ENCODE measurements around the gene WNK2.
"Not testable (repeated sequence)": the region's sequence is repeated elsewhere in the genome, so short reads cannot be mapped to it uniquely, and the experiment has no call there.

Gene WNK2

DNA sequence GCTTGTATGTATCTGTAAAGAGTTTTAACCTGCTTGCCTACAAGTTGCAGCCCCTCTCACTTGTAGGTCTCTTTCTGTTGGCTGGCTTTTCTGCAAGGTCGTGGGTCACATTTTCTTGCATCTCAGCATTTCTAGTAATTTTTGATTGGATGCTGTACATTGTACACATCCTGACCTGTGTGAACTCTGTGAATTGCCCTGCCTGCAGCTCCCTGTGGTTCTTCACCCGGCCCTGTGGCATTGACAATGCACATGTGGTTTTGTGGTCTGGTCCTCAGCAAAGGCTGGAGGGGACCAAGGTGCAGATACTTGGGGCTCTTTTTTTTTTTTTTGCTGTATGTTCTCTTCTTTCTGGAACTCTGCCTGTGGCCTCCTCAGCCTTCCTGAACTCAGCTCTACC is 53.6 kb downstream of the WNK2 start:
- no peak for DNase-seq

DNA sequence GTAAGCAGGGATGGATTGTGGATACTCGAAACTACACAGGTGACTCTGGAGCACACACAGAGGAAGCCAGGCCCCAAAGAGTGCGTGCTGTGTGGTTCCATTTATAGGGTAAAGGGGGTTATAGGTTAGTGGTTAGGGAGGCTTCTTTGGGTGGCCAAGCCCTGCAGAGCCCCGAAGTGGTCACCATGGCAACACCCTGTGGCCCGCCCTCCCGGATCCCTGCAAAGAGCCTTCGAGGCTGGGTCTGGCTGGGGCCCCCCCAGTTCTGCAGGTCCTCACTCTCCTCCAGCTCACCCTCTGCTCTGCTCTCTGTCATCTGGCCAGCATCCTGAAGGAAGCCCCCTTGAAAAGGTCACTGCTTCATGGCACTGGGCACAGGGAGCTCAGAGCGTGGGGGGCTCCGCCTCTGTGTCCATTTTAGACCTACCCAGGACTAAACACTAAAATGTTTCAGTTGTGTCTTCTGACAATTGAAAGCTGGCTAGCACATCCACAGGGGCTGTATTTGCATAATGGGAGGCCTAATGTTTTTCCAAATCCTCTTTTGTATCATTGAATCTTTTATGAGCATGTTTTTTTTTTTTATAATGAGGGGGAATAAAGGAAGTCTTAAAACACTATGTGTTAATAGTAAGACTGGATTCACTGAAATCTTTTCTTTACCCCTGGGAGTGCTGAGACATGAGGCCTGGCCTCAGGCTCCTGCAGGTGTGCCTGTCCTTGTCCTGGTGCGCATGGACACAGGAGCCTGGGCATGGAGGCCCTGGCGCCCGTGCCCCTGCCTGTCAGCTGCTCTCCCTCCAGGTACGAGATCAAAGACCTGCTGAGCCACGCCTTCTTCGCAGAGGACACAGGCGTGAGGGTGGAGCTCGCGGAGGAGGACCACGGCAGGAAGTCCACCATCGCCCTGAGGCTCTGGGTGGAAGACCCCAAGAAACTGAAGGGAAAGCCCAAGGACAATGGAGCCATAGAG is 55.3 kb downstream of the WNK2 start:
- no peak for DNase-seq

DNA sequence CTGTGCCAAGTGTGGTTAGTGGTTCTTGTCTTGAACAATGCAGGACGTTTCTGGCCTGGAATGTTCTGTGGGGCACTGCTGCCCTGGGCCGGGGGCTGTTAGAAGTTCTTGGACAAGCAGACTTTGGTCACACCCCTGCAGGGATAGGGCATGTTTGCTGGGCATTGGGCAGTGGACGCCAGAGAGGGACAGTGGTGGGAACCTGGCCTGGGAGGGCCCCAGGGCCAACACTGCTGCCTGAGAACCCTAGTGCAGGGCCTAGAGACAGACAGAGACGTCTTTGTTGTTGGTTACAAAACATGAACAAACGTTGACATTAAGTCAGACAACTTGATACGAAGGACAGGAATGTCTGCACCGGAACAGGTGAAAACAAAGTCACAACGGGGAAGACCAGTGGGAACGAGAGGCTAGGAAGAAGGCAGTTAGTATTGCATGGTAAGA is 57.0 kb downstream of the WNK2 start:
- no peak for DNase-seq

DNA sequence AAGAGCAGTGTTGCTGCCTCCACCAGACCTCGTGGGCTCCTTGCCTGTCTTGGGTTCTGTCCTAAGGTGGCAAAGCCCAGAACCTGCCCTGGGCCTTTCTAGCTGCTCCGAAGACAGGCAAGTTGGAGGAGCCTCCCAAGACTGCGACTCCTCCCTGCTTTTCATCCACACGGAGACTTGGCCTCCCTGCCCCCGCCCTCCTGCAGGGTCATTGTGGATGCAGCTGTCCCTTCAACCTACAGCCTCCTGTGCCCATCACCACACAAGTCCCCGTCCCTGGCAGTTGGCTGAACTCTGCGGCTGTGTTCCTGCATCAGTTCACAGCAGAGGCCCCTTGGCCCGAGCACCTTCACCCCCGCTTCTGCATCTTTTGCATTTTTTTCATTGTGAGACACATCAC is 59.2 kb downstream of the WNK2 start:
- no peak for DNase-seq

DNA sequence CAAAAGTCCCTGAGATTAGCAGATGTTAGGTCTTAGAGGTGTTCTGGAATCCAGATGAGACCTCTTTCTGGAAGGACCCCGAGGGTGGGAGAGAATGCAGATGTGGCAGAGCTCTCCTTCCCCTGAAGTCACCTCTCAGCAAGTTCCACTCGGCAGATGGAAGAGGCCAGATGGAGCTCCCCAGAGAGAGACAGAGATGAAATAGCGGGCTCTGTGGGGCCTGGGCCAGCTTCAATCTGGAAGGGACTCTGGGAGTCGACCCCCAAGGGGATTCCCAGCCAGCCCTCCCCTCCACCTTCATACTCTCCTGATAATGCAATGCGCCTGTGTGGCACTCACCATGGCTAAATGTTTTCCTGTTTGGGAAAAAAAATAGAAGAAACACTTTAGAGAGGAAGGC is 60.2 kb downstream of the WNK2 start:
- DNase-seq = no peak

DNA sequence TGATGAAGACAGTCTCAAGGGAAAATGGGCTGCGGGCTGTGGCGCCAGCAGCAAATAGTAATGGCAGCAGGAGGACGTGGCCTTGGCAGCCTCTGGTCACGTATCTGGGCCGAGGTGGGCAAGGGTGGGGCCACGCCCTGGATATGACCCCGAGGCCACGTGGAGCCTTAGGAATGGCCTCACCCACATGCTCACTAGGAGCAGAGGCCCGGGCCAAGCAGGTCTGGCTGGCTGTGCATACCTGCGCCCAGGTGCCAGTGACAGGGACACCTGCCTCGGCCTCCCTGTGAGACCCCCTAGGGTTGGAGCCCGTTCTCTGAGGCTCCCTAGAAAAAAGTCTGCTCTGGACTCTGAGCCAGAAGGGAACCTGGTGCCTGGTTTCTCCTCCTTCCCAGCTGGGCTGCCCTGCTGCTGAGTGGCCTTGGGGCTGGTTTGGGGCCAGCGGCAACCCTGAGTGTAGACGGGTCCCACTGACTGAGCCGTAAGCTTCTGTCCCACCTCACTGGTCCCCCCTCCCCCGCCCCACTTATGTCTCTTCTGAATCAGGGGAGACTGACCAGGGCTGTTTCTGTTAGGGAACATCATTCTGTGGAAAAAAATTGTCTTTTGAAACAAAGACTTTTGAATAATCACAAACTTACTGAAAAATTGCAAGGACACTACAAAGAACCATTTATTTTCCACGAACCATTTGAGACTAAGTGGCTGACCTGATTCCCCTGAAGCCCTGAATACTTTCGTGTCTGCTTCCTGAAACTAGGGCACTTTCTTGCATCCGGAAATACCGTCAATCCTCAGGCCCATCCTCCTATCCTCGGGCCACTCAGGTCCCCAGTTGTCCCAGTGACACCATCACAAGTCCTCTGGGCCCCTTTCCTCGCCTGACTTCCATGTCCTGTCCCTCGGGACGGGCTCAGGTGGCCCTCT is 60.8 kb downstream of the WNK2 start:
- no peak for DNase-seq

DNA sequence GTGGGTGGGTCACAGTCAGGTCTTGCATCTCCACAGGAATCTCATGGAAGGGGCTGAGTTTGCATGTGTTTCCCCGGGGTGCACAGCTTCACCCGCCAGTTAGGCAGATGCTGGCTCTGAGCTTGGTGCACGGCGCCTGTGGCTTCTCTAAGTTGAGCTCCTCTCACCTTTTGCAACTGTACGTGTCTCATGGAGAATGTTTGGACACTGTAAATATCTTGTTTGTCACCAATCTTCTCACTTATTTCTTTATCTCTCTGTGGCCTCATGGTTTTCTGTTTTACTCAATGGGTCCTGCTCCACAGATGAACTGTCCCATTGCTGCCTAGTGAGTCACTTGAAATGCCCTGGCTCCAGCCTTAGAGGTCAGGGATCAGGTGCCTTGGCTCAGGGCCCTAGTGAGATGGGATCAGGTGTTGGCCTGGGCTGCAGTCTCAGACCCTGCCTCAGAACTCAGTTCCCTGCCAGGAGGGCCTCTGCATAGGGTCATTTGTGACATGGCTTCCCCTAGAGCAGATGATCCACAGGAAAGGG is 61.6 kb downstream of the WNK2 start:
- no peak for DNase-seq

DNA sequence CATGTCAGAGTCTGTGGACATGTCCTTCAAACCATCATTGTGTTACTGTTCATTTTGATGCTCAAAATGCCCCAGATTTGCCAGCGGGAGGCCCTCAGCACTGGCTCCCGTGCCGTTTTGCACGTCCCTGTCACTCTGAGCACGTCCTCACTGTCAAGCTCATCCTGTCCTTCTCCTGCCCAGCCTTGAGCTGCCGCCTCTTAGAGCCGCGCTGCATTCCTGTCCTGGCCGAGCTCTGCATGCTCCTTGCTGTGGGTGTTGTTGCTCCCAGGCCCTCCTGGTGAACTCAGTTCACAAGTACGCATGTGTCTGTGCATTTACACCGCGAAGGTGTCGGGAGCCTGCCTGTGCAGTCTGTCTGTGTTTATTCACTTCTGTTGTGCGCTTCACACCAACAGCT is 62.2 kb downstream of the WNK2 start:
- no peak for DNase-seq

DNA sequence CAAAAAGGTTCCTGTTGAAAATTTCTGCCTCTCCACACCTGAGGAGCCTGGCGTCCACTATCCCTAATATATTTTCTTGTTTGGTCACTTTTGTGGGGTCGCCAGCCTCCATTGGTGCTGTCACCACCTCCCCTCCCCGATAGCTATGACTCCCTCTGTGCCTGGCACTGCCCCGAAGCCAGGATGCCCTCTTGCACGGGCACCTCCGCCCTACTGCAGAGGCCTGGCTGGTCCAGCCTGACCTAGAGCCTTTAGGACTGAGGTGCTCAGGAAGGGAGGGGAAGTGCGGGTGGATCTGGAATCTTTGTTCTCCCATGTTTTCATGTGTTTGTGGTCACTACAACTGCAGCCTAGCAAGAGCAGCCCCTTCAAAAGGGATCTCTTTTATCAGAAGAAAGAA is 62.6 kb downstream of the WNK2 start:
- no peak for DNase-seq

DNA sequence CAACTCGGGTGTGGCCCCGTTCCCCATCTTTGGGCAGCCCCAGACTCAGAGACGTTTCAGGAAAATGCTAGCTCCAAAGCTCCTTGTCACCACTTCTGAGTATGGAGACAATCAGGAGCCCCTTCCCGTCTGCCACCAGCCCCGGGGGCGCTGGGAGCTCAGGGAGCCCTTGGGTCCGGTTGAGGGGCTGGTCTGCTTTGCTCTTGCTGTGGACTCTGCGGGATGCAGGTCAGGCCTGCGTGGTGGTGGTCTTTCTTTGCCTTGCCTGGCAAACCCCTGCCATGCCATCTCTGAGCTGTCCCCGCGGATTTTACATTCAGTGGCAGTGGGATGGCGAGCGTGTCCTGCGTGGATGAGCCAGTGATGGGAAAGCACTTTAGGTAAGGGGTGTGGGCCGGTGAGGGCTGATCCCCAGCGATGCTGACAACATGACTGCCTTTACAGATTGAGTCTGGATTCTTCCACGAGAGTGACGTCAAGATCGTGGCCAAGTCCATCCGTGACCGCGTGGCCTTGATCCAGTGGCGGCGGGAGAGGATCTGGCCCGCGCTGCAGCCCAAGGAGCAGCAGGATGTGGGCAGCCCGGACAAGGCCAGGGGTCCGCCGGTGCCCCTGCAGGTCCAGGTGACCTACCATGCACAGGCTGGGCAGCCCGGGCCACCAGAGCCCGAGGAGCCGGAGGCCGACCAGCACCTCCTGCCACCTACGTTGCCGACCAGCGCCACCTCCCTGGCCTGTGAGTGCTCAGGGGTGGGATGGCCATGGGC is 63.3 kb downstream of the WNK2 start:
- DNase-seq = no peak

DNA sequence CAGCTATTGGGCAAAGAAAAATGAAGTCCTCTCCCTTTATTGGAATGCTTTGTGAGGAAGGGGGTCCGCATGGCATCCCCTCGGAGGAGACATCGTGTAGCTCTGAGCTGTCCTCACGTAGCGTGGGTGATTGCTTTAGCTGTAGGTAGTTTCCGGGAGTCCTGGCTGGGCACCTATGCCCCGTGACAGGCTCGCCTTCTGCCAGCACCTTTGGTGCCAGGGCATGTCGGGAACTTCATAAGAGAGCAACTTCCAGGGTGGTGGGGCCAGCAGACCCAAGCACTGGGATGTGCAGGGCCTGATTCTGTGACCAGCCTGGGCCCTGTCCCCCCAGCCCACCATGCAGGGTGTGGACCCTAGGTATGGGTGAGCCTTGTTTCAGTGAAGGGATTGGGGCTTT is 64.0 kb downstream of the WNK2 start:
- DNase-seq = no peak

DNA sequence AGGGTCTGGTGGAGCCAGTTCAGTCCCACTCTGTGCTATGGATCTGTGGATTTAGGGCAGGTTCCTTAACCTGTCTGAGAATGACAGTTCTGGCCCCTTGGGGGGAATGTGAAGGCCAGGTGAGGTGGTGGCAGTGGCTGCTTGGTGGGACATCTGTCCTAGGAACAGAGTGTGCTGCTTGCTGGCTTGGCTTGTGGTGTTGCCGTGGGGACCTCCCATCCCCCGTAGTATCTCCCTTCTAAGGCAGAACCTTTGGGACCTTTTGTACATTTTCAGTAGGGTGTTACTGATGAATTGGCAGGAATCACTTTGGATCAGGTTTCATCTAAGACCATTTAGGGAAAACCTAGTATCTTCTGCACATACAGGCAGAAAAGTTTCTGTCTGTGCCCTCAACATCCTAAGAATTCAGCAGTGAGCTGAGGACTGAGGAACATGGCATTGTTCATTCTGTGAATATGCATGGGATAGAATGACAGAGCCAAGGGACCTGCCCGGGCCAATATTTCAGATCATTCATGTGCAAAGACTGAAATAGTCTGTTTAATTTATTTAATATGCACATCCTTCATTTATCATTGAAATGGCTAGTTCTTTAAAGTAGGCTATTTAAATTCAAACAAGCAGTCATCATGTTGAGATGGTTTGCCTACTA is 64.6 kb downstream of the WNK2 start:
- DNase-seq = no peak

DNA sequence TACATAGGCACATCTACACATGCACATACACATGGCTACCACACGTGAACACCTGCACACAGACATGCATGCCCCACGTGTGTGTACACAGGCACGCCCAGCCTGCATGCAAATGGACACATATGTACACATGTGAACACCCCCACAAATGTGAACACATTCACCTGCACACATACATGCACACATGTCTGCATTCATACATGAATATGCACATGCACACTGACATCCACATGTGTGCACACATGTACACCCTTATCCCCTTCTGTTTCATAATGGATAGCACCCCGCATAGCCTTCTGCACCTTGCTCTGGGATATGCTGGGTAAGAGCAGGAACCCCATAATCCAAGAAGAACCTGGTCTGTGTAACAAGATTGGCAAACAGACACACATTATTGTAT is 66.2 kb downstream of the WNK2 start:
- DNase-seq = no peak

DNA sequence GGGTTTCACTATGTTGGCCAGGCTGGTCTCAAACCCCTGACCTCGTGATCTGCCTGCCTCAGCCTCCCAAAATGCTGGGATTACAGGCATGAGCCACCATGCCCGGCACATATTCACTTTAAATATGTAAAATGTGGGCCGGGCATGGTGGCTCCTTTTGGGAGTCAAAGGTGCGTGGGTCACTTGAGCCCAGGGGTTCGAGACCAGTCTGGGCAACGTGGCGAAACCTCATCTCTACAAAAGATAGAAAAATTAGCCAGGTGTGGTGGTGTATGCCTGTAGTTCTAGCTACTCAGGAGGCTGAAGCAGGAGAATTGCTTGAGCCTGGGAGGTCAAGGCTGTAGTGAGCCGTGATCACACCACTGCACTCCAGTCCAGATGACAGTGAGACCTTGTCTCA is 67.4 kb downstream of the WNK2 start:
- not testable (repeated sequence) for DNase-seq

DNA sequence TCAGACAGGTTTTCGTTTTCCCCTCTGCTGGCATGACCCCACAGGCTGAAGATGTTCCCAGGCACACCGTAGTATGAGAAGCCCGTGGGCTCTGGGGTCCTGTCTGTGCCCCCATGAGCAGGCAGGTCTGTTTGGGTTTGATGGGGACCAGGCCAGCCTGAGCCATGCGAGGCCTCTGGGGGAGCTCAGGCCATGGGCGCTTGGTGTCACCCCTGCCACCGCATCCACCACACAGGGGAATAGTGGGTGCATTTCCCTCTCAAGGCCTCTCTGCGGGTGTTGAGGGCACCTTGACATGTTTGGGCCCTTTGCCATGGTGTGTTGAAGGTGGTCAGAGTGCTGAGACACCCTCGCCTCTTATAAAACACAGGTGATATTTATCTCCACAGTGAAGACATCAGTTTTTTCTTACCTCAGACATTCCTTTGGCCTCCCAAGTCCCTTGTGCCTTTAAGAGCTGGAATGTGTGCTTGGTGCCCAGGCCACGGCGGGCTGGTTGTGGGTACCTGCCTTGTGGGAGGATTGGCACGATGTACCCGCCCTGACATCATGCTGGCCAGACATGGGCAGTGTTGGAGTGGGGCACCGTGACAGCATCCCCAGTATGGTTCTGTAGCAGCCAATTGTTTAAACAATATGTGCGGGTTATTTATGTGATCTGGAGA is 68.3 kb downstream of the WNK2 start:
- no peak for DNase-seq

DNA sequence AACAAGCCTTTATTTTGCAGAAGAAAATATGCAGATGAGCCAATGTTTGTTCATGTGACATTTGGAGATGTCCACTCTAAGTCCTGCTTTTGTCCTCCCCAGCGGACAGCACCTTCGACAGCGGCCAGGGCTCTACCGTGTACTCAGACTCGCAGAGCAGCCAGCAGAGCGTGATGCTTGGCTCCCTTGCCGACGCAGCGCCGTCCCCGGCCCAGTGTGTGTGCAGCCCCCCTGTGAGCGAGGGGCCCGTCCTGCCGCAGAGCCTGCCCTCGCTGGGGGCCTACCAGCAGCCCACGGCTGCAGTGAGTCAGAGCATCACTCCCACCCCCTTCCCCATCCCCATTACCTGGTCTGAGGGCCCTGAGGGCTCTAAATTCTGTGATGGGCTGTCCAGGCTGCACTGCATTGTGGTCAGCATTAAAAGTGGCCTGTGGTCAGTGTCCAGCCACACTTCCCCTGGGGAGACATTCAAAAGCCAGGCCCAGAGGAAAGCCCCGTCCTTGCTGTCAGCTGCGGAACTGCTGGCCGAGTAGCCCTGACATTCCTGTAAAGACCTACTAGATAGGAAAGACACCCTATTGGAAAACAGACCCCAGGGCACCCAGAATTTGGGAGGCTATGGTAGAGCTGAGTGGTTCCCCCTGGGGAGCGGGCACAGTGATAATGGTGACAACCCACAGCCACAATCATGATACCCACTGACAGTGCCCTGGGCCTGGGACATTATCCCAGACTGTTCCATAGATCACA is 69.0 kb downstream of the WNK2 start:
- no peak for DNase-seq

DNA sequence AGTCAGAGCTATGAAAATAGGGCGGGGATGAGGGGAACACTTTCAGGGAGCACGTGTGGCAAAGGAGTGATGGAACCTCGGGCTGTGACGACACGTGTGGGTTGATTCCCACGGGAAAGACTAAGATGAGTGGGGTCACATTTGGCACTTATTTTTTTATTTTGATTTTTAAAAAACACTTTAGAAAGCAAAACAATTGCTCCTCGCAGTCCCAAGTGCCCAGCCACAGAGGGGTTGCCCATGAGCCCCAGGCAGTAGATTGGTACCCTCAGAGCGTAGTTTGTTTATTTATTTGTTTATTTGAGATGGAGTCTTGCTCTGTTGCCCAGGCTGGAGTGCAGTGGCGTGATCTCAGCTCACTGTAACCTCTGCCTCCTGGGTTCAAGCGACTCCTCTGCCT is 69.7 kb downstream of the WNK2 start:
- DNase-seq = no peak

DNA sequence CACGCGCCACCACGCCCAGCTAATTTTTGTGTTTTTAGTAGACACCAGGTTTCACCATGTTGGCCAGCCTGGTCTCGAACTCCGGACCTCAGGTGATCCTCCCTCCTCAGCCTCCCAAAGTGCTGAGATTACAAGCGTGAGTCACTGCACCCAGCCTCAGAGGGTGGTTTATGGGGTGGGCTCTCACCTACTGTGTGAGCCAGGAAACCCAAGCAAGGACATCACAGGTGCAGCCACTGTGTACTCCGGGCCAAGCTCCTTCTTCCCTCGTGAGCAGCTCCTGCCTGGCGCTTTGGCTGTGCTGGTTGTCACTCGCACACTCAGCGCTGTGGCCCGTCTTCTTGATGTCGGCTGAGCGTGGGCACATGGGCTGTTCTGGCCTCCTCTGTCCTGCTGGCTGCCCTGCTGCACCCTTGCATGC is 70.1 kb downstream of the WNK2 start:
- no peak for DNase-seq

DNA sequence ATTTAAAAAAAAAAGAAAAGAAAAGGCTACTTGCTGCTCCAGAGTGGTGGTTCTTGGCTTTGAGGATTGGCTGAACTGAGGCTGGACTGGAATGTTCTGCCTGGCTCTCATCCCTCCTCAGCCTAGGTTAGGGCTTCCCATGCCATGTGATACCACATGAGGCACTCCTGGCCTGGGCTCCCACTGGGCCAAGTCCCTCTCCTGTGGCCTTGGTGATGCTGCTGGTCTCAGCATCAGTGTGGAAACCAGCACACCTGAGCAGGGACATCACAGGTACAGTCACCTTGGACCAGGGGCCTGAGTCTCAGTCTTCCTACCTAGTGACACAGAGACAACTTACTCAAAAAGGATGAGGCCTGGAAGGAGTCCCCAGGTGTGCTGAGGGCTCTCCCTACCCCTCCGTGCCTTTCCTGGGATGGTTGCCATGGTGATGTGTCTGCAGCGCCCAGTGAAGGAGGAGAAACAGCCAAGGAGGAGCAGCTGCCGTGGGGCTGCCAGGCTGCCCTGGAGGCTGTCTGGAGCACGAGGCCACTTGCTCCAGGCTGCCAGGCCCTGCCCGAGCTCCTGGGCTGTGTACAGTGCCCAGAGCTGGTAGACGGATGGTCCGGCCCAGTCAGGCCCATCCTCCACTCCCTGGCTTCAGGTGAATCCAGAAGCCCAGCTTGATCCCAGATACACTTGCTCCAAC is 71.0 kb downstream of the WNK2 start:
- DNase-seq = no peak

DNA sequence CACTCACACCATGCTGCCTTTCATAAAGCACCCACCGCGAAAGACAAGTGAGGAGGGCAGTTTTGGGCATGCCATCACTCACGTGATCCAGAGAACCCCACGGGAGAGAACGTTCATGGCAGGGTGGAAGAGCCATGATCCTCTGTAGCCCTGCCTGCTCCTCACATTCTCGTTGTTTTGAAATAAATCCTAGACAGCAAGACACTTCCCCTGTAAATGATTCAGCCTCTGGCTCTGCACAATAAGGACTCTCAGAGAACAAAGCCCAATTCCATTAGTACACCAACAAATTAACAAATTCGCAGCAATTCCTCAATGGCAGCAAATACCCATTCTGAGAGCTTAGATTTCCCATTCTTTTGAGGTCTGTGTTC is 71.5 kb downstream of the WNK2 start:
- no peak for DNase-seq
